ENCODE measurements around the gene NCAPD2.
"Not testable (repeated sequence)": the region's sequence is repeated elsewhere in the genome, so short reads cannot be mapped to it uniquely, and the experiment has no call there.

NCAPD2 gene

GRCh38 chr12:6551063-6551461 is 57.2 kb downstream of the NCAPD2 start:
- DNase-seq, result peak; percentile 50

DNA sequence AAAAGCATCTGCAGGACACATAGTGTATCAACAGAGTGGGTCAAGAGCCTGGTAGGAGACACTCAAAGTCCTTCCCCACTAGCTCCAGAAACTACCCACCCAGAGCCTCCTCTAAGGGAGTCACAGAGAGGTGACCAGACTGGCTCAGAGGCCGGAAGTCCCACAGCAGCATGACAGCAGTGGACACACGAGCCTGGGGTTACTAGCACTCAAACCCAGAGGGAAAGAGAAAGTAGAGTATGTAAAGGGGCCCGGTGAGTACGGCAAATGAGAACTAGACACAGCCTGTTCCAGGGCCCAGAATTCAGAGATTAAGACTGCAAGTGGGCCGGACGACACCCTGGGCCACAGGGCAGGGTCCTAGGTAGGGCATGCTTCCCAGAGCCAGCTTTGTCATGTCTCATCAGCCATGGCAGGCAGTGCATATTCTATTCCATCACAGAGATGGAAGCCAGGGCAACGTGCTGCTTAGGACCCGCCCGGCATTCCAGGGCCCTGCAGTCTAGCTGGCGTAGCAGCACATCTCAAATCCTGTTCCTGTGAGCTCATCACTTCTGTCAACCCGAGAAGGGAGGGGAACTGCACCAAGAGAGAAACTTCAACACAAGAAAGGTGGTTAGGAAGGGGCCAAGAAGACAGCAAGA is 57.7 kb downstream of the NCAPD2 start:
- DNase-seq, result no peak

- no peak for DNase-seq
Observed at GRCh38 chr12:6552140-6552551, 58.2 kb downstream of the NCAPD2 start.

- peak; percentile 33 for DNase-seq
Observed at GRCh38 chr12:6553051-6553868, 59.4 kb downstream of the NCAPD2 start.

DNA sequence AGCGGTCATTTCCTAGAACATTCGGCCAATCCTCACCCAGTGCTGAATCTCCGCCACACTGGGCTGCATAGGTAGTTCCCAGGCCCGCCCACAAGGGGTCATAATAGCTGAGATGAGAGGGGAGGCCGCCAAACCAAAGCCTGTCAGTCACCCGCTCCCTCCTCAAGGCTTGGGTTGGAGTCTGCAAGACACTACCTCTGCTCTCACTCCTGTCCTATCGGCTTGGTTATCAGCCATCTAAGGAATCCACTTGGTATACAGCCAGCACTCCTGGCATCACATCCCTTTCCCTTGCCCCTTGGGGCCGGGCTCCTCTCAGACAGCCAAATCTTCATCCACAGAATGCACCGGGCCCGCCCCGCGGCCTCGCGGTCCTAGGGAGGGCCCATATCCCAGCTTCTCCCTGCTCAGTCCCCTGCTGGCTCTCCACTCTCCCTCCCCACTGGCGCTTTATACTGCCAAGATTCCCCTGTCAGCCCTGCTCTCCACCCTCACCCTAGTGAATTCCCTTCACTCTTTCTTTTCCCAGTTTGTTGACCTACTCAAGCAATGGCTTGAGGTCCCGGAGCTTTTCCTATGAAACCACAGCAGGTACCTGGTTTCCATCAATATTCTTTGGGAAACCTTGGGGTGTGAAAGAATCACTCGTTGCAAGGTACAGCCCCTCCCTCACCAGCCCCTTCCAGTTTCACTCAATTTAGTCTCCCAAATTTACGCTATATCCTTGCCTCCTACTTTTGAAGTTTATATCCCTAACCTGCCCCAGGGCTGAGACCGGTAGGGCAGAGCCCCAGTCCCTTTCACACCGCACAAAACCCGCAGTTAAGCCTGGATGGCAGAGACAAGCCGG is 60.5 kb downstream of the NCAPD2 start:
- peak; percentile 66 for DNase-seq

- DNase-seq, result no peak
Observed at GRCh38 chr12:6555018-6555691, 61.3 kb downstream of the NCAPD2 start.

GRCh38 chr12:6556496-6556817 is 62.6 kb downstream of the NCAPD2 start:
- DNase-seq, result not testable (repeated sequence)

GRCh38 chr12:6556857-6557256 is 63.0 kb downstream of the NCAPD2 start:
- no peak for DNase-seq

- DNase-seq, result not testable (repeated sequence)
Observed at GRCh38 chr12:6558014-6558760, 64.3 kb downstream of the NCAPD2 start.

GRCh38 chr12:6559500-6559899 is 65.6 kb downstream of the NCAPD2 start:
- no peak for DNase-seq

GRCh38 chr12:6560501-6561205 is 66.8 kb downstream of the NCAPD2 start:
- no peak for DNase-seq

DNA sequence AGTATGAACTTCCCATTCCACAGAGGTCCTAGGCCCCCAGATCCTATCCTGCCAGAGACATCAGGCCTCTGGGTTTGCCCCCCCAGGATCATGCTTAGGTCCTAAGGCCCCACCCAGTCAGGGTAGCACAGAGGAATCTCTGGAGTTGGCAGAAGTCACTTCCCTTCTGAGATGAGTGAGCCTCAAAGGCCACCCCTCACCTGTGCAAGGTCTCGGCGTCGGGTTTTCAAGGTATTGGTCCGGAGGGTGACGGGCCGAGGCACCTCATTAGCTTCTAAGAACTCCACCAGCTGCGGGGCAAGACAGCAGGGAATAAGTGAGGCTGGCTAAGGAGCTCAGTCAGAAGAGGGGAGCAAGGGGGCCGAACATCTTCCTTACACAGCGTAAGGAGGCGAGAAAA is 69.0 kb downstream of the NCAPD2 start:
- DNase-seq, result no peak

DNA sequence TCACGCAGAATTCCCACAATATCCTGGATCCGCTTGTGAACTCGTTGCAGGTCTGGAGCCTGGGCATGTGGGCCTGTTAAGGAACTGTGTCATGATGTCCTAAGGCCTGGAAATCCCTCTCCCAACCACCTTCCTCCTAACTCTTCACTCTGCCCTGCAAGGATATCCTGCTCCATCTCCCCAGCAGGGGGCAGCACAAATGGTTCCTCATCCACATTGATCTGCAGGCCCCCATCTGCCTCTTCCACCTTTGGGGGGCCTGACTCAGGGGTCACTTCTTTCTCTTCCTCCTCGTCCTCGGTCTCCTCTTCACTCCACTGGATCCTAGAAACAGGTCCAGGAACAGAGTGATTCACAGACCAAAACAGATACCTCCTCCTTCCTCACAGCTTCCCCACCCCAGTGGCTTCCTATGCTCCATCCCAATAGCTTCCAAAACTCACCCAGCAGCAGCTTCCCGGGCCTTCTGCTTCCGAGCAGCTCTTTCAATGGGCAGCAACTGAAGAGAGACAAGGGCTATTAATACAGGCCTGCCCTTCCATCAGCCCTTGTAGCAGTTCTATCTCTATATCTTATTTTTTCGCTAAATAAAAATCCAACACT is 69.6 kb downstream of the NCAPD2 start:
- no peak for DNase-seq

DNA sequence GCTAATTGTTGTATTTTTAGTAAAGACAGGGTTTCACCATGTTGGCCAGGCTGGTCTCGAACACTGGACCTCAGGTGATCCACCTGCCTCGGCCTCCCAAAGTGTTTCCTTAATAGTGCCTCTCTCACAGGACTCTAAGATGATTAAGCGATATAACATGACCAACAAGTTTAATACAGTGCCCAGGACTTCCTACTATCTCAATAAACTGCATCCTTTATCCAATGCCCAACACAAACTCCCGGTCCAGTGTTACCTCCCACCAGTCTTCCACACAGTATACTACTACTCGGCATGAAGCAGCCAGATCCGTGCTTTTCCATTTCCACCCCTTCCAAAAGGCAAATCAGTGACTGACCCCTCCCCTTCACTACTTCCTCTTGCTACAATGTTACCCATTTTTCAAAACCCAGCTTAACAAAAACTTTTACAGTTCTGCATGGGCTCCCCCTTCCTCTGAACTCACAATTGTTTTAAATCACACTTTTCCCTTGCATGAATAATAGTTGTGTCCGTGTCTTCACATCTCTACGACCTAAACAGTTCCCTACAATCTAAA is 73.3 kb downstream of the NCAPD2 start:
- no peak for DNase-seq

DNA sequence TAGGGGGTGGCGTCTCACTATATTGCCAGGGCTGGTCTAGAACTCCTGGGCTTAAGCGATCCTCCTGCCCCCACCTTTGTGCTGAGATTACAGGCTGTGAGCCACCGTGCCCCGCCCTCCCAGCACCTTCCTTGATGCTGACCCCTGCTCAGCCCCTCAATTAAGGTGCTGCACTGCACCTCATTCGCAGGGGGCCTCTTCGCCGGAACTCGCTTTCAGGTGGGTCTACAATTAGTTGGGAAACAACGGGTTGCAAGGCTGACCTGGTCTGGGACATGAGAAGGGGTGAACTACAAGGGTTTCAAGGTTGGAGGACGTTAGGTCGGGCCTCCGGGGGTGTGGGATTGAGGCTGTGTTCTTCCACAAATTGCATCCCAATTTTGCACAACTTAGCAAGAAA is 75.4 kb downstream of the NCAPD2 start:
- DNase-seq, result no peak

- no peak for DNase-seq
Observed at GRCh38 chr12:6569786-6570185, 75.9 kb downstream of the NCAPD2 start.

DNA sequence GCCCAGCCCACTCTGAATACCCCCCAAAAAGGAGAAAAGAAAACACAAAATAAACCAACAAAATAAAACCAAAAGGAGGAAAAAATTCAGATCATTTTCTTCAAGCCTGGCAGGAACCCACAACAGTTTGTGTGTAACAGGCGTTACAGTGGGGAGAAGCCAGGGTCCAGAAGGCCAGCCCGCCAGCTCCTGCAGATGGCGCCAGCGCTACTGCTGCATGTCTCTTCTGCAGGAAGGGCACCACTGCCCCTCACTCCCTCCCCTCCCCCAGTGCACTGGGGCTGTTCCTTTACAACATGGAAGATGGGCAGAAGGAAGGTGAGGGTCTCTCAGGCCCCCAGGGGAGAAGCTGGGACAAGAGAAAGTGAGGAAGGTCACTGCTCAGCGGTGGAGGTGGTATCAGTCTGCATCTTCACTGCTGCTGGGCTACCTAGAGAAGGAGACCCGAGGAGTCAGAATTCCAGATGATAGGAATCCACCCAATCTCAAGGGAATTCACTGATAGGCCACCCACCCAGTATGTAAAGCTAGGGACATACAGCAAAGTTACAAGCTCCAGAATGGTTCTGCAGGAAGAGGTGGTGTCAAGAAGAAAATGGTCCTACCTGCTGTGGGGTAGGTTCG is 76.5 kb downstream of the NCAPD2 start:
- no peak for DNase-seq

- no peak for DNase-seq
Observed at GRCh38 chr12:6573001-6573400, 79.1 kb downstream of the NCAPD2 start.

DNA sequence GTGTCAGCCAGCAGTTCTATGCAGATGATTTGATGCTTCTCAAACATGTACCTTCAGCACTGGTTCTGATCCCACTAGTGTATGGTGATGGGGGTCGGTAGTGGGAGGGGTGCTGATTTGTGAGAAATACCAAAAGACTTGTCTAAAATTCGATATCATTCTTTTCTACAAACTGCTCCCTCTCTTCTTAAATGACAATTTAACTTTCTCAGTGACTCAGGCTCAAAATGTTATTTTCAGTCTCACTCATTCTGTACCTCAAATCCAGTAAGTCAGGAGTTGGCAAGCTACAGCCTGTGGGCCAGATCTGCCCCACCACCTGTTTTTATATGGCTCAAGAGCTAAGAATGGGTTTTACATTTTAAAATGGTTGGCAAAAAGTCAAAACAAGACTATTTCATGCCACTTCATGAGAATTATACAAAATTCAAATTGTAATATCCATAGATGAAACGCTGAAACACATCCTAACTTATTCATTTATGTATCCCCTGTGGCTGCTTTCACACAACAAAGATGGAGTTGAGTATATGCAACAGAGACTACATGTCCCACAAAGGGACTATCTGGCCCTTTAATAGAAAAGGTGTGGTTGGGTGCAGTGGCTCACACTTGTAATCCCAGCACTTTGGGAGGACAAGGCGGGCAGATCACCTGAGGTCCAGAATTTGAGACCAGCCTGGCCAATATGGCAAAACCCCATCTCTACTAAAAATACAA is 80.8 kb downstream of the NCAPD2 start:
- DNase-seq, result no peak

- DNase-seq, result no peak
Observed at GRCh38 chr12:6575648-6576047, 81.7 kb downstream of the NCAPD2 start.

Data from midbrain (tissue), 1 donor.